Astrocyte (in vitro differentiated cells and primary cell): Measurements from ENCODE around the gene CNNM2.

Experiments
- CTCF ChIP-seq: IDR thresholded peaks from 2 replicates; pipeline ENCODE4 v1.5.1; 2011; ENCODE audit warnings: low read depth, mild to moderate bottlenecking, inconsistent platforms, low read length, moderate library complexity; ENCODE audit not compliant: insufficient read depth
- EZH2 ChIP-seq: IDR thresholded peaks from 2 replicates; pipeline ENCODE4 v1.6.1; 2012; ENCODE audit warnings: mild to moderate bottlenecking, low read length, inconsistent platforms; ENCODE audit not compliant: insufficient read depth

- TF ChIP-seq CTCF: no peak
- no peak for TF ChIP-seq EZH2
These were observed 154.8 kb downstream of the CNNM2 start for GRCh38 chr10:103072891-103073290.
